ENCODE results near the gene DROSHA. TPM values are rescaled to one million over a fixed set of nuclear protein-coding genes. Genes with fewer than 3 reads are reported as not detected.
A peak's percentile ranks its signal among the peaks of the same experiment; 100 is the strongest.

Gene DROSHA
- total and polyA plus RNA-seq, 2 of the 8 experiments (the other 6 are each of a cell fraction or from before 2014, with no cell fraction given), result 65.9 to 122 TPM

DNA sequence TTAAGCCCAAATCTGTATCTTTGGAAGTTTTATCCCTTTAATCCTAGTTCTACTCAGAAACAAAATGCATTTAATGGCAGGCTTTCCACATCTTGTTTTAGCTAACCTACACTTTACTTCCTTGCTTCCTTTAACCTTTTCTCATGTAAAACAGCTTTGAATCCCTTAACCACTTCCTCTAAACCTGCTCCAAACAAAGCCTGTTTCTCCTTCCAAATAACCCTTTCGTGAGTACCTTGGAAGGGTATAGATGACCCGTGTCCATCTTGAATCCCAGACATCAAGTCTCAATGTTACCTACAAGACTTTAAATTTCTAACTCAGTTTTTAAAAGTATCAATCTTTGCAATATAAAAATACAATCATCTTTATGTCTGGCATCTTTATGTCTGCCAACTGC, 78.4 kb downstream of the DROSHA start:
- no peak for DNase-seq (ENCODE audit: low read depth in 1 of 2, low spot score in 2 of 2)
- H3K4me2 ChIP-seq (ENCODE audit: insufficient read depth in 1 of 2, low read depth in 2 of 2, low read length in 2 of 2), result peak overlapping the region in 1 of 2 experiments; percentile 47; a peak in 1 of 4 replicates

More for the DNA sequence above, 78.4 kb downstream of the DROSHA start:
- CTCF ChIA-PET (ENCODE audit: partially characterized antibody), result interaction anchor here (1.1 kb wide), 1 partner anchor 8 kb away, joined by 5 read pairs; no protein-coding TSS in a partner anchor
- no peaks in the 10 kb centered on the region for H4K20me1 ChIP-seq (replicated peaks in 1 of 2; ENCODE audit: control insufficient read depth in 1 of 2, insufficient read depth in 2 of 2, low read length in 2 of 2)
- H3K27ac ChIP-seq (ENCODE audit: low read depth, low read length), result no peak overlapping the region
- H3K4me3 ChIP-seq (ENCODE audit: extremely low read depth in 1 of 4, insufficient read depth in 2 of 4, low read depth in 3 of 4, low read length in 4 of 4), result no peak overlapping the region
- no peak overlapping the region for H3K18ac ChIP-seq (ENCODE audit: extremely low read depth, low read length)
- no peak overlapping the region for H3K4ac ChIP-seq (replicated peaks; ENCODE audit: insufficient read length, low read depth, low read length)
- H2AK5ac ChIP-seq (ENCODE audit: low read depth, low read length), result no peak overlapping the region
- no peaks in the 10 kb centered on the region for H3K27me3 ChIP-seq (replicated peaks in 1 of 4; ENCODE audit: control insufficient read depth in 3 of 4, extremely low read depth in 1 of 4, insufficient read depth in 3 of 4, low read length in 3 of 4)
- no peak overlapping the region for H2BK5ac ChIP-seq (ENCODE audit: low read depth, low read length)
- peaks cover 0 to 48% (median 23%) of the 10 kb centered on the region in 4 experiments; a peak in 5 of 8 replicates for H3K36me3 ChIP-seq (ENCODE audit: control insufficient read depth in 2 of 4, insufficient read depth in 4 of 4, low read length in 3 of 4)
- TF ChIP-seq TCF12 (IDR thresholded peaks at IDR 0.05; ENCODE audit: low read depth, low read length) (no peak), GABPA (IDR thresholded peaks at IDR 0.05; ENCODE audit: borderline replicate concordance, insufficient read depth, low read length) (no peak), BRCA1 (IDR thresholded peaks at IDR 0.05; ENCODE audit: low read depth, low read length) (no peak), MAFK (IDR thresholded peaks at IDR 0.05; ENCODE audit: low read depth, low read length) (no peak), CHD2 (IDR thresholded peaks at IDR 0.05; ENCODE audit: low read length) (no peak)
- TF ChIP-seq, protein P1, sequence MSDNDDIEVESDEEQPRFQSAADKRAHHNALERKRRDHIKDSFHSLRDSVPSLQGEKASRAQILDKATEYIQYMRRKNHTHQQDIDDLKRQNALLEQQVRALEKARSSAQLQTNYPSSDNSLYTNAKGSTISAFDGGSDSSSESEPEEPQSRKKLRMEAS (IDR thresholded peaks at IDR 0.05), result no peak
- H2BK12ac ChIP-seq (ENCODE audit: low read depth, low read length), result 0 out of 2 replicates have a peak overlapping the region, but pooled peaks have one; percentile 72
- POLR2A ChIA-PET (ENCODE audit: partially characterized antibody), result interaction anchor here (0.9 kb wide), 1 partner anchor 17 kb away, joined by 3 read pairs; no protein-coding TSS in a partner anchor
- H4K91ac ChIP-seq (replicated peaks; ENCODE audit: insufficient read length, low read length), result no peak overlapping the region
- H3K9ac ChIP-seq (replicated peaks in 1 of 4; ENCODE audit: extremely low read depth in 1 of 4, low read depth in 3 of 4, low read length in 3 of 4), result no peak overlapping the region
- H2AFZ ChIP-seq (ENCODE audit: low read length), result no peak overlapping the region
- no peak overlapping the region for H3K14ac ChIP-seq (ENCODE audit: insufficient read length)
- no peaks in the 10 kb centered on the region for H3K79me2 ChIP-seq (ENCODE audit: control insufficient read depth in 1 of 2, insufficient read depth in 2 of 2, low read length in 2 of 2)
- H2BK20ac ChIP-seq (ENCODE audit: low read length), result no peak overlapping the region
- peaks cover 0 to 7% (median 5%) of the 10 kb centered on the region in 4 experiments; a peak in 5 of 7 replicates for H3K4me1 ChIP-seq (replicated peaks in 1 of 4; ENCODE audit: control insufficient read depth in 3 of 4, insufficient read depth in 4 of 4, low read length in 3 of 4)
- no peak overlapping the region for H2BK15ac ChIP-seq (ENCODE audit: low read length)
- WGBS, 2 experiments (ENCODE audit: extremely low coverage in 1 of 2, insufficient coverage in 1 of 2, insufficient read length in 1 of 2, insufficient replicate concordance in 2 of 2, low coverage in 1 of 2, low lambda C conversion rate in 2 of 2, missing lambda C conversion rate in 1 of 2), result 42% methylated on average over 2 of the region's 2 CpGs; no CpG with 5 or more reads in 1 of the 2 experiments
- H3K23ac ChIP-seq (ENCODE audit: insufficient read length), result no peak overlapping the region
- FAIRE-seq, result peak; percentile 36
- H4K5ac ChIP-seq (ENCODE audit: insufficient read length, low read depth, low read length), result no peak overlapping the region
- H4K8ac ChIP-seq (ENCODE audit: extremely low read depth, insufficient read depth, low read length), result no peak overlapping the region
- no peaks in the 10 kb centered on the region for H3K79me1 ChIP-seq (ENCODE audit: low read depth, low read length)
- H3K9me3 ChIP-seq (ENCODE audit: insufficient read depth in 2 of 2, low read depth in 1 of 2, low read length in 1 of 2), result peaks cover 3 to 5% of the 10 kb centered on the region in 2 experiments; a peak in 2 of 4 replicates
- H3K23me2 ChIP-seq (ENCODE audit: low read depth, low read length), result no peaks in the 10 kb centered on the region; the same call in 1 of the 2 replicates
- H2BK120ac ChIP-seq (replicated peaks; ENCODE audit: low read depth, low read length), result no peak overlapping the region
- H3K56ac ChIP-seq (replicated peaks; ENCODE audit: insufficient read length, low read depth, low read length), result no peak overlapping the region

Measured in H1 (cell line).